Tracheal epithelial cell (primary cell): ENCODE measurements around the gene RBM3. TPM values are rescaled to one million over a fixed set of nuclear protein-coding genes. Genes with fewer than 3 reads are reported as not detected.

ENCODE experiments used
- total RNA-seq: library from RNA; depleted of rRNA; stranded (reverse); fragments of >200 nt; gene quantifications from 2 replicates; pipeline ENCODE4 v1.2.1, GENCODE V29; 2014

The RBM3 gene
- 88.0 and 97.1 TPM in 2 replicates for total RNA-seq

GRCh38 chrX:48574270-48575266, at the start of gene RBM3:
RBM3 (plus strand) TSS chrX:48574484; CDS start chrX:48575181, 697 bp downstream.

GRCh38 chrX:48539345-48540027, 34.8 kb upstream of the RBM3 start, which contains the start of gene TBC1D25:
TBC1D25 (plus strand) TSS chrX:48539714; CDS start chrX:48539798, 84 bp downstream.

GRCh38 chrX:48597353-48598264, 23.3 kb downstream of the RBM3 start, which contains the start of gene WDR13:
WDR13 (plus strand) TSS chrX:48597492; CDS start chrX:48597997, 505 bp downstream.

Other genes with a start within 250 kb of the RBM3 start
- not detected in 2 replicates for gene SSX3, start 217.8 kb upstream of the RBM3 start, total RNA-seq
- not detected in 2 replicates for gene SSX4, start 190.9 kb upstream of the RBM3 start, total RNA-seq
- gene SSX4B, start 162.5 kb upstream of the RBM3 start, total RNA-seq = not detected in 2 replicates
- 208 and 301 TPM in 2 replicates for gene SLC38A5, start 104.2 kb upstream of the RBM3 start, total RNA-seq
- 147 and 163 TPM in 2 replicates for gene FTSJ1, start 98.3 kb upstream of the RBM3 start, total RNA-seq
- 44.3 and 49.6 TPM in 2 replicates for gene PORCN, start 65.5 kb upstream of the RBM3 start, total RNA-seq
- 219 and 232 TPM in 2 replicates for gene EBP, start 52.7 kb upstream of the RBM3 start, total RNA-seq
- 3.2 and 5.5 TPM in 2 replicates for gene TBC1D25, start 34.8 kb upstream of the RBM3 start, total RNA-seq
- 127 and 187 TPM in 2 replicates for gene WDR13, start 23.0 kb downstream of the RBM3 start, total RNA-seq
- not detected in 2 replicates for gene WAS, start 109.3 kb downstream of the RBM3 start, total RNA-seq
- gene SUV39H1, start 122.2 kb downstream of the RBM3 start, total RNA-seq = 0.64 and 1.9 TPM in 2 replicates
- gene GLOD5, start 187.3 kb downstream of the RBM3 start, total RNA-seq = not detected in 2 replicates
- gene GATA1, start 212.1 kb downstream of the RBM3 start, total RNA-seq = not detected in 2 replicates
- 31.3 and 36.9 TPM in 2 replicates for gene HDAC6, start 227.6 kb downstream of the RBM3 start, total RNA-seq